ENCODE results near the gene PSMC6. TPM values are rescaled to one million over a fixed set of nuclear protein-coding genes. Genes with fewer than 3 reads are reported as not detected.

PSMC6 gene
- total RNA-seq, 5 donors from 2014 or later (not counting 1 experiment from before 2014, with no cell fraction given), result 71.4 to 103 (median 74.9) TPM

DNA sequence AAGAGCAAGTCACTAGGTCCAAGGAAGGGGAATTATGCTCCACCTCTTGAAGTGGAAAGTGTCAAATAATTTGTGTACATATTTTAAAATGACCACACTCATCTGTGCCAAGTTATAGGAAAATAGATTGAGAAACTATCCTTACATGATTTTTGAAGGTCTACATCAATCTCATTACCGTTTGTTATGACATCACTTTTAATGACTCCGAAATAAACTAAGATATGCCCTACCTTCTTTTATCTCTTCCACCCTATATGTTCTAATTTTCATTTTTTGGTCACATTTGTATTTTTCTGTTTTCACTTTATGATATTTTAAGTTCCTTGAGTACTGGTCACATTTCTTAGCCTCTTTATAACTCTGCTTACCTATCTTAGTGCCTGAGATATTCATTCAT is 3.3 kb upstream of the PSMC6 start:
- DNase-seq, result no peak
- no peaks in the 10 kb centered on the region for H3K36me3 ChIP-seq (ENCODE audit: control insufficient read depth in 2 of 2, extremely low read depth in 1 of 2, insufficient read depth in 1 of 2, low read length in 1 of 2)
- H3K4me3 Mint-ChIP-seq, result no peak overlapping the region
- no peak overlapping the region for H3K4me3 ChIP-seq (ENCODE audit: control insufficient read depth in 1 of 2, extremely low read depth in 1 of 2, low read length in 1 of 2)
- no peaks in the 10 kb centered on the region for H3K27me3 ChIP-seq (replicated peaks in 1 of 2; ENCODE audit: control insufficient read depth in 2 of 2, extremely low read depth in 1 of 2, insufficient read depth in 2 of 2, low read length in 1 of 2)
- H3K4me1 Mint-ChIP-seq, result peaks cover 28 to 32% (median 30%) of the 10 kb centered on the region in 3 donors
- POLR2A ChIA-PET, result no interaction called here
- peaks cover 12 to 15% of the 10 kb centered on the region in 2 experiments for H3K4me1 ChIP-seq (ENCODE audit: control insufficient read depth in 1 of 2, extremely low read depth in 1 of 2, insufficient read depth in 2 of 2, low read length in 2 of 2)
- WGBS (ENCODE audit: insufficient coverage), result no CpG with 5 or more reads among the region's 2 CpGs
- CTCF ChIA-PET, result no interaction called here
- H3K36me3 Mint-ChIP-seq, result peaks cover 7% of the 10 kb centered on the region
- no peak for ATAC-seq (replicated peaks in 1 of 4)
- no peaks in the 10 kb centered on the region for H3K9me3 ChIP-seq
- no peak overlapping the region for H3K27ac Mint-ChIP-seq
- H3K27ac ChIP-seq (ENCODE audit: low read length), result no peak overlapping the region
- no peaks in the 10 kb centered on the region for H3K27me3 Mint-ChIP-seq
- no peaks in the 10 kb centered on the region for H3K9me3 Mint-ChIP-seq

DNA sequence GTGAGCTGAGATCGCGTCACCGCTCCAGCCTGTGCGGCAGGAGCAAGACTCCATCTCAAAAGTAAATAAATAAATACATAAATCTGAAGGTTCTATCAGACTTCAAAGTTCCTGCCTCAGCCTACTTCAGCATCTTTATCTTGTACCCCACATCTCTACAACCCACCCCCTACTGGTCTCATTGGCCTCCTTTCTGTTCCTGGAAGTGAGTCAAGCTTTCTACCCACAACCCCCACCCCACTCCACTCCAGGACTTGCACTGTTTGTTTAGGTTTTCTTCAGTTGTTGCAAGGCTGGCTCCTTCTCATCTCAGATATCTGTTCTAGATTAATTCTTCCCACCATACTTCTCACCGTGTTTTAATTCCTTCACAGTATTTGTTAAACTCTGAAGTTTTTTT is 714 bp upstream of the PSMC6 start:
- ATAC-seq (replicated peaks in 1 of 4), result peak; percentile 4 to 37 (median 28)
- Mint-ChIP-seq H3K4me3 (peak overlapping the region; percentile 98 to 100 (median 99)), H3K36me3 (peaks cover 21% of the 10 kb centered on the region)

DNA sequence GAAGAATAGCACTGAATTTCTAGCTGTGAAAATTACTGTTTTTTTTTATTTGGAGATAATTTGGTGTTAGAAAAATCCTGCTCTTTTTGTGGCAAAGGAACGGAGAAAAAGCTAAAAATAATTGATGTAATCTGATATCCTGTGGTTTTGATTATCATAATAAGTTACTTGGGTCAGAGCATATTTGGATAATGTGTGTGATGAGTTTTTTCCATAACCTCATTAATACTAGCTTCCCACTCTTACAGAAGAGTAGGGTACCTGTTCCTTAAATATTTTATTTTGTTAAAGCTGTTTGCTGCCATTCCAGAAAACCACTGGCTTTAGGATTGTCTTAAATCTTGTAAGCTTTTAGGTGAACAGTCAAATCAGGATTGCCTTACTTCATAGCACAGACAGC is 4.7 kb downstream of the PSMC6 start:
- Histone ChIP-seq H3K4me3 (ENCODE audit: control insufficient read depth in 1 of 2, extremely low read depth in 1 of 2, low read length in 1 of 2) (no peak overlapping the region), H3K9me3 (no peaks in the 10 kb centered on the region), H3K4me1 (ENCODE audit: control insufficient read depth in 1 of 2, extremely low read depth in 1 of 2, insufficient read depth in 2 of 2, low read length in 2 of 2) (peaks cover 4 to 12% of the 10 kb centered on the region in 2 experiments), H3K27ac (ENCODE audit: low read length) (no peak overlapping the region), H3K27me3 (replicated peaks in 1 of 2; ENCODE audit: control insufficient read depth in 2 of 2, extremely low read depth in 1 of 2, insufficient read depth in 2 of 2, low read length in 1 of 2) (no peaks in the 10 kb centered on the region), H3K36me3 (ENCODE audit: control insufficient read depth in 2 of 2, extremely low read depth in 1 of 2, insufficient read depth in 1 of 2, low read length in 1 of 2) (peaks cover 14 to 54% of the 10 kb centered on the region in 2 donors)
- Mint-ChIP-seq H3K9me3 (no peaks in the 10 kb centered on the region), H3K27me3 (no peaks in the 10 kb centered on the region), H3K4me3 (no peak overlapping the region), H3K36me3 (peaks cover 51% of the 10 kb centered on the region), H3K4me1 (peaks cover 30 to 45% (median 40%) of the 10 kb centered on the region in 3 donors), H3K27ac (no peak overlapping the region)
- ChIA-PET POLR2A (interaction anchor here (0.6 to 1.9 kb wide), 3 partner anchors 12 to 159 kb away, joined by 6 to 7 read pairs (median 7); partner anchors contain the start of genes GPR137C (in 1 of the 2), STYX (in 1 of the 2) and TXNDC16 (in 1 of the 2)), CTCF (interaction anchor here in 1 of 2 donors (0.8 kb wide), 2 partner anchors 8 to 12 kb away, joined by 3 read pairs; no protein-coding TSS in a partner anchor)
- DNase-seq, result no peak
- no peak for ATAC-seq (replicated peaks in 1 of 4)
- WGBS (ENCODE audit: insufficient coverage), result no CpG with 5 or more reads among the region's 1 CpG

More for the DNA sequence above, 714 bp upstream of the PSMC6 start:
- no peaks in the 10 kb centered on the region for H3K27me3 Mint-ChIP-seq
- no peaks in the 10 kb centered on the region for H3K27me3 ChIP-seq (replicated peaks in 1 of 2; ENCODE audit: control insufficient read depth in 2 of 2, extremely low read depth in 1 of 2, insufficient read depth in 2 of 2, low read length in 1 of 2)
- peak overlapping the region; percentile 98 to 99 for H3K27ac Mint-ChIP-seq
- H3K36me3 ChIP-seq (ENCODE audit: control insufficient read depth in 2 of 2, extremely low read depth in 1 of 2, insufficient read depth in 1 of 2, low read length in 1 of 2), result peaks cover 0 to 15% of the 10 kb centered on the region in 2 donors
- H3K27ac ChIP-seq (ENCODE audit: low read length), result peak overlapping the region; percentile 83
- peak overlapping the region; percentile 87 to 89 for H3K4me3 ChIP-seq (ENCODE audit: control insufficient read depth in 1 of 2, extremely low read depth in 1 of 2, low read length in 1 of 2)
- peaks cover 37 to 49% (median 46%) of the 10 kb centered on the region in 3 donors for H3K4me1 Mint-ChIP-seq
- POLR2A ChIA-PET, result interaction anchor here in 1 of 2 donors (0.9 kb wide), 1 partner anchor 36 kb away, joined by 9 read pairs; no protein-coding TSS in a partner anchor
- H3K9me3 Mint-ChIP-seq, result no peaks in the 10 kb centered on the region
- peak in 20 of 35 experiments; percentile 7 to 52 (median 20) for DNase-seq
- CTCF ChIA-PET, result no interaction called here
- 100% methylated on average over 2 of the region's 5 CpGs for WGBS (ENCODE audit: insufficient coverage)
- H3K4me1 ChIP-seq (ENCODE audit: control insufficient read depth in 1 of 2, extremely low read depth in 1 of 2, insufficient read depth in 2 of 2, low read length in 2 of 2), result peaks cover 12 to 16% of the 10 kb centered on the region in 2 experiments
- H3K9me3 ChIP-seq, result no peaks in the 10 kb centered on the region

DNA sequence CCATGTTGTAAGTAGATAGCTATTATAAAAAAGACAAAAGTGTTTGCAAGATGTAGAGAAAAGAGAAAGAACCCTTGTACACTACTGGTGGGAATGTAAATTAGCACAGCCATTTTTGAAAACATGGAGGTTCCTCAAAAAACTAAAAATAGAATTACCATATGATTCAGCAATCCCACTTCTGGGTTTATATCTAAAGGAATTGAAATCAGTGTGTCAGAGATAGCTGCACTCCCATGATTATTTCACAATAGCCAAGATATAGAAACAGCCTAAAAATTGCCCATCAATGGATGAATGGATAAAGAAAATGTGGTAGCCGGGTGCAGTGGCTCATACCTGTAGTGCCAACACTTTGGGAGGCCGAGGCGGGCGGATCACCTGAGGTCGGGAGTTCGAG is 9.2 kb downstream of the PSMC6 start:
- Histone ChIP-seq H3K27me3 (replicated peaks in 1 of 2; ENCODE audit: control insufficient read depth in 2 of 2, extremely low read depth in 1 of 2, insufficient read depth in 2 of 2, low read length in 1 of 2) (no peaks in the 10 kb centered on the region), H3K4me1 (ENCODE audit: control insufficient read depth in 1 of 2, extremely low read depth in 1 of 2, insufficient read depth in 2 of 2, low read length in 2 of 2) (no peaks in the 10 kb centered on the region), H3K4me3 (ENCODE audit: control insufficient read depth in 1 of 2, extremely low read depth in 1 of 2, low read length in 1 of 2) (no peak overlapping the region), H3K9me3 (no peaks in the 10 kb centered on the region), H3K27ac (ENCODE audit: low read length) (no peak overlapping the region), H3K36me3 (ENCODE audit: control insufficient read depth in 2 of 2, extremely low read depth in 1 of 2, insufficient read depth in 1 of 2, low read length in 1 of 2) (peaks cover 20 to 73% of the 10 kb centered on the region in 2 donors)
- no peak overlapping the region for H3K4me3 Mint-ChIP-seq
- WGBS (ENCODE audit: insufficient coverage), result 100% methylated on average over 1 of the region's 6 CpGs
- DNase-seq (no peak), ATAC-seq (replicated peaks in 1 of 4) (no peak)
- ChIA-PET POLR2A (interaction anchor here in 1 of 2 donors (0.6 to 1.2 kb wide), 2 partner anchors 11 to 19 kb away, joined by 3 read pairs; no protein-coding TSS in a partner anchor), CTCF (interaction anchor here in 1 of 2 donors (0.6 kb wide), 1 partner anchor 11 kb away, joined by 4 read pairs; no protein-coding TSS in a partner anchor)
- H3K27me3 Mint-ChIP-seq, result no peaks in the 10 kb centered on the region
- H3K27ac Mint-ChIP-seq, result no peak overlapping the region
- no peaks in the 10 kb centered on the region for H3K9me3 Mint-ChIP-seq
- peaks cover 2 to 11% (median 6%) of the 10 kb centered on the region in 3 donors for H3K4me1 Mint-ChIP-seq
- H3K36me3 Mint-ChIP-seq, result peaks cover 49% of the 10 kb centered on the region

DNA sequence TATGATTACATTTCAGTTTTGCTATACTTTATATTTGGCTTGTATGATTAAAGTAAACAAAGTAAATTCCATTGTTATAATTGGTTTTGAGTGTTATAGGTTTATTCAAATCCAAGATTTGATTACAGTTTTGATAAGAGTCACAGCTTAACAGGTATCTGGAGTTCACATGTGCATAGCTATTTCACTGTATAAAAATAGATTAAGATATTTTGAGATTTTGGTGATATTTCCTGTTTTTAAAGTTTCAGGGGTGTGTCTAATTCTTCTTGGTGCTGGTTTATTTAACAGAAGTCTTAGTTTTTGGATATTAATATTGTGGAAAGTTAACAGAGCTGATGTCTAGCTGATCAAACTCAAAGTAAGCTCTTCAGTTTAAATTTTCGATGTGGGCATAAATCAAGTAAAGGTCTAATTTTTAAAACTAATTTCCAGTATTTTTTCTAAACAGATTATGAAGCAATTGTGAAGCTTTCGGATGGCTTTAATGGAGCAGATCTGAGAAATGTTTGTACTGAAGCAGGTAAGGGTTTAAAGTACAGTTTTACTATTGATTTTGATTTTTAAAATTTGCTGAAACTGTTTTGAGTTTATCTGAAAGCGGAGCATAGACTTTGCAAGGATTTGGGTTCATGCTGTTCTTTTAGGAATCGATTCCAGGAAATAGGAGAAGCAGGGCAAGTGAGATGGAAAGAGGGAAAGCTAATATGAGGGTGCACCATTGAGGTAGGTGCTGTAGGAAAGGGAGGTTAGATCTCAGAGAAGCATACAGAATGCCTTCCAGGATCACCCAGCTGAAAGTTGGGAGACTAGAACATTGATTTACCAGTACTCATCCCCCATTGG is 16.7 kb downstream of the PSMC6 start:
- Mint-ChIP-seq H3K36me3 (peaks cover 45% of the 10 kb centered on the region), H3K4me3 (no peak overlapping the region), H3K27me3 (no peaks in the 10 kb centered on the region), H3K27ac (peak overlapping the region; percentile 81), H3K4me1 (peaks cover 26 to 34% (median 27%) of the 10 kb centered on the region in 3 donors), H3K9me3 (no peaks in the 10 kb centered on the region)
- H3K27ac ChIP-seq (ENCODE audit: low read length), result peak overlapping the region; percentile 2
- ATAC-seq (replicated peaks in 1 of 4) (no peak), DNase-seq (no peak)
- CTCF ChIA-PET, result interaction anchor here (0.6 to 1.5 kb wide), 4 partner anchors 12 to 27 kb away, joined by 3 to 5 read pairs (median 3); no protein-coding TSS in a partner anchor
- H3K4me1 ChIP-seq (ENCODE audit: control insufficient read depth in 1 of 2, extremely low read depth in 1 of 2, insufficient read depth in 2 of 2, low read length in 2 of 2), result no peaks in the 10 kb centered on the region
- WGBS (ENCODE audit: insufficient coverage), result 100% methylated on average over 3 of the region's 4 CpGs
- no peaks in the 10 kb centered on the region for H3K9me3 ChIP-seq
- H3K4me3 ChIP-seq (ENCODE audit: control insufficient read depth in 1 of 2, extremely low read depth in 1 of 2, low read length in 1 of 2), result no peak overlapping the region
- H3K27me3 ChIP-seq (replicated peaks in 1 of 2; ENCODE audit: control insufficient read depth in 2 of 2, extremely low read depth in 1 of 2, insufficient read depth in 2 of 2, low read length in 1 of 2), result no peaks in the 10 kb centered on the region
- H3K36me3 ChIP-seq (ENCODE audit: control insufficient read depth in 2 of 2, extremely low read depth in 1 of 2, insufficient read depth in 1 of 2, low read length in 1 of 2), result peaks cover 14 to 69% of the 10 kb centered on the region in 2 donors
- POLR2A ChIA-PET, result interaction anchor here (0.6 to 1.6 kb wide), 4 partner anchors 13 to 171 kb away, joined by 3 to 7 read pairs (median 4); partner anchors contain the start of genes GPR137C (in 1 of the 2) and TXNDC16 (in 1 of the 2)

DNA sequence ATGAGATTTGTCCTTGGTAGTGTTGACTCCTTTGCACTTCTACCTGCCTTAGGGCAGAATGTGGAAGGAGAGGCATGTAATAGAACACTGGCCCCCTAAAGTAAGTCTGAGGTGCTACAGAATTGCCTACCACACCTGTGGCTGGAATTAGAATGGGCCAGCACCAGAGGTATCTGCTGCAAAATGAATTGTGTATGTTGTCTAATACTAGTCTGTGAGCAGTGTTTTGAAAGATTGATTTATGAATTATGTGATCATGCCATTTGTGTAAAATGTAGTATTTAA is 17.3 kb downstream of the PSMC6 start:
- H3K4me3 ChIP-seq (ENCODE audit: control insufficient read depth in 1 of 2, extremely low read depth in 1 of 2, low read length in 1 of 2), result no peak overlapping the region
- H3K9me3 ChIP-seq, result no peaks in the 10 kb centered on the region
- Mint-ChIP-seq H3K27me3 (no peaks in the 10 kb centered on the region), H3K36me3 (peaks cover 41% of the 10 kb centered on the region), H3K4me1 (peaks cover 26 to 34% (median 27%) of the 10 kb centered on the region in 3 donors), H3K9me3 (no peaks in the 10 kb centered on the region), H3K27ac (peak overlapping the region; percentile 81), H3K4me3 (no peak overlapping the region)
- no peaks in the 10 kb centered on the region for H3K27me3 ChIP-seq (replicated peaks in 1 of 2; ENCODE audit: control insufficient read depth in 2 of 2, extremely low read depth in 1 of 2, insufficient read depth in 2 of 2, low read length in 1 of 2)
- ATAC-seq (replicated peaks in 1 of 4) (peak in 1 of 4 experiments; percentile 27), DNase-seq (no peak)
- POLR2A ChIA-PET, result interaction anchor here in 1 of 2 donors (0.6 kb wide), 1 partner anchor 40 kb away, joined by 3 read pairs; no protein-coding TSS in a partner anchor
- CTCF ChIA-PET, result interaction anchor here in 1 of 2 donors (1.1 kb wide), 1 partner anchor 12 kb away, joined by 3 read pairs; no protein-coding TSS in a partner anchor
- H3K4me1 ChIP-seq (ENCODE audit: control insufficient read depth in 1 of 2, extremely low read depth in 1 of 2, insufficient read depth in 2 of 2, low read length in 2 of 2), result no peaks in the 10 kb centered on the region
- H3K27ac ChIP-seq (ENCODE audit: low read length), result peak overlapping the region; percentile 2
- peaks cover 14 to 63% of the 10 kb centered on the region in 2 donors for H3K36me3 ChIP-seq (ENCODE audit: control insufficient read depth in 2 of 2, extremely low read depth in 1 of 2, insufficient read depth in 1 of 2, low read length in 1 of 2)

Data from T-cell (primary cell).